Suppressor macrophage treated with lipopolysaccharide for 4 hours (primary cell): Measurements from ENCODE around the gene PIKFYVE.
A peak's percentile ranks its signal among the peaks of the same experiment; 100 is the strongest.
"Not testable (repeated sequence)": the region's sequence is repeated elsewhere in the genome, so short reads cannot be mapped to it uniquely, and the experiment has no call there.

Source experiments
- DNase-seq: peaks from one replicate; pipeline ENCODE4 v3.0.0-alpha.2; 2020

PIKFYVE gene

DNA sequence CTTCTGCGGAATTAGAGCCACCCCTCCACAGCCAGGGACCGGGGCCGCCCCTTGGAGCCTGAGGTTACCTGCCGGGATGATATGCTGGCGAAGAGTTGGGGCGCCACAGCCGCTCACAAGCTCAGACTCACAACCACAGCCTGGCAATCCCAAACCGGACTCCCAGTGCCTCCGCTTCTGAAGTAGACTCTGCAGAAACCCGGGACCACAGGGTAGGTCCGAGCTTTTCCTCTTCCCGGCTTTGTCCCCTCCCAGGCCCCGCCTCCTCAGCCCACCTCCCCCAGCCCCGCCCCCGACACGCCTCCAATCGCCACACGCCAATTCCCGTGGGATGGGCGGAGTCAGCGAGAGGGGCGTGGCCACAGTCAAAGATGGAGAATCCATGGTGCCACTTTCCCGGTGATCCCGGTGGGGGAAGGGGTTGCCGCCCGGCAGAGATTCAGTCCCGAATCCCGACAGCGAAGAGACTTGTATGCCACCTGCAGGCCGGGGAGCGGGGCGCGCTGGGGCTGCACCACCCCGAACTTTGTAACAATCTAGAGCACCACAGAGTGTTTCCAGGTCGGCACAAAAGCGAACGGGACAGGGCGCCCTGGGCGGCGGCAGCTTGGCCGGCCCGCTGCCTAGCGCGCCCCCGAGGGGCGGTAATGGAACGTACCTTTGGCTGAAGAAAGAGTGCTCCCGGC, 11.0 kb upstream of the PIKFYVE start, which contains the start of gene IDH1:
IDH1 (minus strand) TSS at position 201 of the 686 bp plus-strand sequence. CDS start 3,520 bp downstream, outside the sequence.
- peak; percentile 97 for DNase-seq

DNA sequence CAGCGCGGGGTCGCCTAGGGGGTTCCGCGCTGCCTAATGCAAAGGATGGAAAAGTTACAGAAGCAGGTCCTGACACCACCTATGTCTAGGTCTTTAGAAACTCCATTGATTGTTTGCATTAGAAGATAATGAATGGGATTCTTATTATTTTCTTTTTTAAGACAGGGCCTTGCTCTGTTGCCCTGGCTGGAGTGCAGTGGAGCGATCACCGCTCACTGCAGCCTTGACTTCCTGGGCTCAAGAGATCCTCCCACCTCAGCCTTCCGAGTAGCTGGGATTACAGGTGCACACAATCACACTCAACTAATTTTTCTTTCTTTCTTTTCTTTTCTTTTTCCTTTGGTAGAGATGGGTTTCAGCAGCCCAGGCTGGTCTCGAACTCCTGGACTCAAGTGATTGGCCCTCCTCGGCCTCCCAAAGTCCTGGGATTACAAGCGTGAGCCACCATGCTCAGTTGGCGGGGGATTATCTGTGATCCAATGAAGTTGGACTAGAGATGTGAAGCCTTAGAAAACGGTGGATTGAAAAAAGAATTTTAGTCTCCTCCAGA, 10.4 kb upstream of the PIKFYVE start:
- DNase-seq, result no peak

DNA sequence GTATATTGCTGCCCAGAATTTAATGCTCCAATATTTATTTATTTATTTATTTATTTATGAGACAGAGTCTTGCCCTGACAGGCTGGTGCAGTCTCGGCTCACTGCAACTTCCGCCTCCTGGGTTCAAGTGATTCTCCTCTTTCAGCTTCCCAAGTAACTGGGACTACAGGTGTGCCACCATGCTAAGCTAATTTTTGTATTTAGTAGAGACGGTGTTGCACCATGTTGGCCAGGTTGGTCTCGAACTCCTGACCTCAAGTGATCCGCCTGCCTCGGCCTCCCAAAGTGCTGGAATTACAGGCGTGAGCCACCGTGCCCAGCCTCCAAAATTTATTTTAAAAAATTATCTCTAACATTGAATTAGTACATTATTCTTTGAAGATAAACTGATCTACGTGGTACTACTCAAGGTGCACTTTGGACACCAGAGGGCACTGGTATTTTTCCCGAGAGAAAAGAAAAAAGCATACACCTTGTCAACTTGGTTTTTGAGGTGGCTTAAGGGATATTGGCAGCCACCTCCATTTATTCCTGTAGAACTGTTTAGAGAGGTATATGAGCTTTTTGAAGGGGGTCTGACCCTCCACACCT, 9.8 kb upstream of the PIKFYVE start:
- no peak for DNase-seq

DNA sequence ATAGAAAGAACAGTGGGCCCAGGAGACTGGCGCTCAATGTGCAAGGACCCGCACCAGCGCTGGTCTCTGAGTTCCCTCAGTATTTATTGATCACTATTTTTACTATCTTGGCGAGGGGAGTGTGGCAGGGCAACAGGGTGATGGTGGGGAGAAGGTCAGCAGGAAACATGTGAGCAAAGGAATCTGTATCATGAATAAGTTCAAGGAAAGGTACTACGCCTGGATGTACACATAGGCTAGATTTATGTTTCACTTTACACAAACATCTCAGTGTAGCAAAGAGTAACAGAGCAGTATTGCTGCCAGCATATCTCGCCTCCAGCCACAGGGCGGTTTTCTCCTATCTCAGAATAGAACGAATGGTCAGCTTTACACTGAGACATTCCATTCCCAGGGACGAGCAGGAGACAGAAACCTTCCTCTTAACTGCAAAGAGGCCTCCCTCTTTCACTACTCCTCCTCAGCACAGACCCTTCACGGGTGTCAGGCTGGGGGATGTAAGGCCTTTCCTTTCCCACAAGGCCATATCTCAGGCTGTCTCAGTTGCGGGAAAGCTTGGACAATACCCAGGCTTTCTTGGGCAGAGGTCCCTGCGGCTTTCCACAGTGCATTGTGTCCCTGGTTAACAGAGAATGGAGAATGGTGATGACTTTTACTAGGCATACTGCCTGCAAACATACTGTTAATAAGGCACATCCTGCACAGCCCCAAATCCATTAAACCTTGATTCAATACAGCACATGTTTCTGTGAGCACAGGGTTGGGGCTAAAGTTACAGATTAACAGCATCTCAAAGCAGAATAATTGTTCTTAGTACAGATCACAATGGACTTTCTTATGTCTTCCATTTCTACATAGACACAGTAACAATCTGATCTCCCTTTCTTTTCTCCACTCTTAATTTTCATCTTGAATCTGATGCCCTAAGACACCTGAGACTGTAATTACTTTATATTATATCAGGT, 8.9 kb upstream of the PIKFYVE start:
- DNase-seq, result not testable (repeated sequence)

DNA sequence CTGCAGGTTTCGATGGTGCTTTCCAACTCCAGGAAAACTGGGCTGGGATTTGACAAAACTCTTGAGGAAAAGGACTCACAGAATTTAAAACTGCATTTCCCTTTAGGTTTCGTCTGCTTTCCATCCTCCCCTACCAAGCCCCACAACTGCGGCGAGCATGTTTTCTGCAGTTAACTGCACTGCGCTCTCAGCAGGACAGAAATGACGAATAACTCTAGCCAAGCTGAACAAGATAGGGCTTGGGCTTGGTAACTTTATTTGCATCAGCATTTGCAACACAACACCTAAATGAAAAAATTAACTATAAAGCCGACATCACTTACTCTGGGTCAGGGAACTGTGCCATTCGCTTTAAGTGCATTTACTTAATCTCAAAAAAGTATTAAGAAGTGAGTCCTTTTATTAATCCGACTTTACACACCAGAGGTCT, 669 bp upstream of the PIKFYVE start:
- peak; percentile 36 for DNase-seq

DNA sequence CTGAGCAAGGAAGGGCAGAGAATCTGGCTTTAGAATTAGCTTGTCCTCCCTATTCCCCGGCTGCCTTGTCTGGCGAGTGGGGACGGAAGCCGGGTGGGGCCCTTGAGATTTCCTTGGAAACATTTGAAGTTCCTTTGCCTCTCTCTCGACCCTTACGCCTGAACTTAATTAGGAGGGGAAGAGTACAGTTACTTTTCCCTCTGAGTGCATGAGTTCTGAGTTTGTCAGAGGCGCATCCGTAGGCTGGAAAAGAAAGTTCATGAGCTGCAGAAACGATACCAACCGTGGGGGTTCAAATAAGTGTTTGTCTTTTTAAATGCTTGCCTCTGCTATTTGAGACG, 468 bp downstream of the PIKFYVE start:
- no peak for DNase-seq

DNA sequence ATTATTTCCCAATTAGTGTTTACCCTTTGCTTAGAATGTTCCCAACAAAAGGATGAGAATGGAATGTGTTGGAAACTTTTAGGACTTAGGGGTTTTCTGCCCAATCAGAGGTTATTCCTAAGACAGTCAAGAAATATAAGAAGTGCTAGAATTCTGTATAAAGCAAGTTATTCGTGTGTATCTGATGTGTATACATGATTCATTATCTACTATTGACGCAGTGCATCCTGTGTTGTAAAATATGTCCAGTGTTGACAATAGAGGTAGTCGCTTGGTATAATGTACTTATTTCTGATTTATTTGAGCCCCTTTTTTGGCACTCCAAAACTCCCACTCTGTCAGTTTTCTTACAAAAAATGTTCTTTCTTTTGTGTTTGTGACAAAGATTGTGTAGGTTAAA, 881 bp downstream of the PIKFYVE start:
- DNase-seq, result peak; percentile 26

DNA sequence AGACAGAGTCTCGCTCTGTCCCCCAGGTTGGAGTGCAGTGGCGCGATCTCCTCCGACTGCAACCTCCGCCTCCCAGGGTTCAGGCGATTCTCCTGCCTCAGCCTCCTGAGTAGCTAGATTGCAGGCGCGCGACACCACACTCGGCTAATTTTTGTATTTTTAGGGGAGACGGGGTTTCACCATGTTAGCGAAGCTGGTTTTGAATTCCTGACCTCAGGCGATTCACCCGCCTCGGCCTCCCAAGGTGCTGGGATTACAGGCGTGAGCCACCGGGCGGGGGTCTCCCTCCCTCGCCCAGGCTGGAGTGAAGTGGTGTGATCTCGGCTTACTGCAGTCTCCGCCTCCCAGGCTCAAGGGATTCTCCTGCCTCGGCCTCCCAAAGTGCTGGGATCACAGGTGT, 1.5 kb downstream of the PIKFYVE start:
- DNase-seq, result not testable (repeated sequence)

DNA sequence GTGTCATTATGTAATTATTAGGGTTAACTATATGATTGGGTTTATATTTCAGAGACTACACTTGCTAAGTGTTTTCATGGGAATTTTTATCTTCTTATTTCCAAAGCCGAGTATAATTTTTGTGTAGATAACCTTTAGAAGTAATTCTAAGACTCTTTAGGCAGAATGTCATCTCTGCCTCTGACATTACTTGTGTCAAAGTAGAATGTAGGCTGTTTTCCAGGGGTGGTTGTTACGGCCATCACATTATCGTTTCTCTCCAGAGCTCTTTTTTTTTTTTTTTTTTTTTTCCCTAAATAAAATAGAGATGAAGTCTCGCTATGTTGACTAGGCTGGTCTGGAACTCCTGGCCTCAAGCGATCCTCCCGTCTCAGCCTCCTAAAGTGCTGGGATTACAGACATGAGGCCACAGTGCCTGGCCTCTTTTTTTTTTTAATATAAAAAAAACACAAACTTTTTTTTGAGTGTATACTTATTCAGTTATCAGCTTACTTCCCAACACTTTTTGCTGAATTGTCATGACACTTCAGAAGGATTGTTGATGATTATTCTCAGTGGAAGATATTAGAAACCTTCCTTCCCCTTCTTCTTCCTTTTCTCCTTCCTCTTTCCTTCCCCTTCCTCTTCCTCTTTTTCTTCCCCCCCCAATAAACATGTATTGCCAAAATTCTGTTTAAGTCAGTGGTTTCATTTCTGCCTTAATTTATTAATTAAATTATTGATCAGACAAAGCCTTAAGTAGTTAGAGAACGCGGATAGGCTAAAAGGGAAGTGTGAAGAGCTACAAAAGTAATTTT, 2.3 kb downstream of the PIKFYVE start:
- DNase-seq, result peak; percentile 19

DNA sequence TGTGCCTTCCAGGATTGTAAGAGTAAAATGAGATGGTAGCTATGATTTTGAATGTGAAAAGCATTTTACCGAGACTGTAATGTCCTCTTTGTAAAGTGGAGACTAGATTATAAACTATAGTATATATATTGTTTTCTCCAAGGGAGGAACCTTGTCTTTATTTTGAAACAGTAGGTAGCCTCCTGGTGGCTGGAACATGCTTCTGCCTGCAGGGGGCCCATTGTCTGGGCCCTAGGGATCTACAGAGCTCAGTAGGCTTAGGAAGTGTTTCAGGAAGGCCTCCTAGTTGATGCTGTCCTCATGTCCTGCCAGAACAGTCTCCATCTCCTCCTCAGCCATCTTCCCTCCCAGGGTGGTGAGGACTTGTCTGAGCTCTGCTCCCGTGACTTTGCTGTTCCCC, 3.0 kb downstream of the PIKFYVE start:
- no peak for DNase-seq

DNA sequence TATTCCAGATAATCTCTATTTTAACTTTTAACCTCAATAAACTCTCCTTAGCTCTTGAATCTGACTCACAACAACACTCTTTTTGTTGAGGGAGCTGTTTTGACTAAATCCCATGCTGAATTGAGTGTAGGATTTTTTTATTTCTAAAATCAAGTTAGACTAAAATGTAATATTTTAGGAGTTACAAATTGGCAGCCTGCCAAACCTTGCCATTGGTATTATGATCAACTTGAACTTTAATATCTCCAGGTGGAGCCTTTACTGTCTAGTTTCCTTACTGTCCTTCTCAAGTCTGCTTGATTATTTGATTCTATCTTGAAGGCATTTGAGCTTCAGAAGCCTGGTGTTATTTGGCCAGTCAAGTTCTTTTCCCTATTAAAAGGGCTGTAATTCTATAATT, 8.7 kb downstream of the PIKFYVE start:
- DNase-seq, result no peak

DNA sequence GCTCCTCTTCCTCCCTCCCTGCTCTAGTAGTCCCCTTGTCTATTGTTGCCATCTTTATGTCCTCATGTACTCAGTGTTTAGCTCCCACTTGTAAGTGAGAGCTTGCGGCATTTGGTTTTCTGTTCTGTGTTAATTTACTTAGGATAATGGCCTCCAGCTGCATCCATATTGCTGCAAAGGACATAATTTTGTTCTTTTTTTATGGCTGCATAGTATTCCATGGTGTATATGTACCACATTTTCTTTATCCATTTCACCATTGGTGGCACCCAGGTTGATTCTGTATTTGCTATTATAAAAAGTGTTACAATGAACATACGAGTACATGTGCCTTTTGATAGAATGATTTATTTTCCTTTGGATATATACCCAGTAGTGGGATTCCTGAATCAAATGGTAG, 12.5 kb downstream of the PIKFYVE start:
- DNase-seq, result no peak

DNA sequence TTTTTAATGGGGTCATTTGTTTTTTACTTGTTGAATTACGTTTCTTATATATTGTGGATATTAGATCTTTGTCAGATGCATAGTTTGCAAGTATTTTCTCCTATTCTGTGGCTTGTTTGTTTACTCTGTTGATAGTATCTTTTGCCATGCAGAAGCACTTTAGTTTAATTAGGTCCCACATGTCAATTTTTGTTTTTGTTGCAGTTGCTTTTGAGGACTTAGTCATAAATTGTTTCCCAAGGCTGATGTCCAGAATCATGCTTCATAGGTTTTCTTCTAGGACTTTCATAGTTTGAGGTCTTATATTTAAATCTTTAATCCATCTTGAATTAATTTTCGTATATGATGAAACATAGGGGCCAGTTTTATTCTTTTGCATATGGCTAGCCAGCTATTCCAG, 13.2 kb downstream of the PIKFYVE start:
- DNase-seq, result no peak

DNA sequence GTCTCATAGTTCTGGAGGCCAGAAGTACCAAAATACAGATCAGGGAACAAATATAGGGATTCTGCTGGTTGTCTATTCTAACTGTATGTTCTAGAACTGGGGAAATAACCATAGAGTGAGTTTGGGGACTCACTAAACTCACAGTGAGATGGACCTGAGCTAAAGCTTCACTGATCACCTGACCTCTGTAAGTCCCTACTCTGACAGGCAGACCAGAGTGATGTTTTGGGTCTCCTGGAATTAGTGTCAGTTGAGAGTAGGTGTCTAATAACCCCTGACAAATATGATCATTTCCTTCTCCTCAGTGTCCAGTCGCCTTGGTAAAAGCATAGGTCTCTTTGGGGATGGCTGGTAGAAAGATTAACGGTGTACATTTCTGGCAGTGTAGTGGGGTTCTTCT, 14.2 kb downstream of the PIKFYVE start:
- no peak for DNase-seq

DNA sequence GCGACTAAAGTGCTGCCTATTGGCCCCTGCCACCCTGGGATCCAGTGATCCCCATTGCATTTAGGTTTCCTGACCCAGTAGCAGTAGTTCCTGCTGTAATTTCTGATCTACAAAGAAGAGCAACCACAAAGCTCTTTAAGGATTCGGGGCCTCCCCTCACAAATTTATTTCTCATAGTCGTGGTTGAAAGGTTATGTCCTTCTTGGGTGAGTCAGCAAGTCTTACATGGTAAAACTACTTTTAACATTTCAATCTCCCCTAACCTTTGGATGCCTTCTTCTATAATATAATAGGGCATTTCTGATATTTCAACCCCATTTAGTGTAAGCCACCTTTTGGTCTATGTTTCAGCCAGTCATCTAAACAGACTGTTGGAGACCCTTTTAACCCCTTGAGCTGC, 14.9 kb downstream of the PIKFYVE start:
- no peak for DNase-seq

DNA sequence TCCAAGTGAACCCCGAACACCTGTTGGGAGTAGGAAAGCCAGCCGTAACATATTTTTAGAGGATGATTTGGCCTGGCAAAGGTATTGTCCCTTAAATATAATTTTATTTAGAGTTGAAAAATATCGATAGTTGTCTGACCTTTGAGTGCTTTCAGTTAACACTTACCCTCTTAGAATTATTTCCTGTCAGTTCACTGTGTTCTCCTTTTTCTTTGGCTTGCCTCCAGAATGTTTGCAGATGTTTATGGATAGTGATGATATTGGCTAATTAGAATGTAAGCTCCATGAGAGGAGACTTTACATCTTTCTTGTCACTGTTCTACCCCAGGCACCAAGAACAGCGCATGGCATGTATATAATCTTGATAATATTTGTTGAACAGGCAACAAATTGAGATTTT, 19.8 kb downstream of the PIKFYVE start:
- peak; percentile 19 for DNase-seq

DNA sequence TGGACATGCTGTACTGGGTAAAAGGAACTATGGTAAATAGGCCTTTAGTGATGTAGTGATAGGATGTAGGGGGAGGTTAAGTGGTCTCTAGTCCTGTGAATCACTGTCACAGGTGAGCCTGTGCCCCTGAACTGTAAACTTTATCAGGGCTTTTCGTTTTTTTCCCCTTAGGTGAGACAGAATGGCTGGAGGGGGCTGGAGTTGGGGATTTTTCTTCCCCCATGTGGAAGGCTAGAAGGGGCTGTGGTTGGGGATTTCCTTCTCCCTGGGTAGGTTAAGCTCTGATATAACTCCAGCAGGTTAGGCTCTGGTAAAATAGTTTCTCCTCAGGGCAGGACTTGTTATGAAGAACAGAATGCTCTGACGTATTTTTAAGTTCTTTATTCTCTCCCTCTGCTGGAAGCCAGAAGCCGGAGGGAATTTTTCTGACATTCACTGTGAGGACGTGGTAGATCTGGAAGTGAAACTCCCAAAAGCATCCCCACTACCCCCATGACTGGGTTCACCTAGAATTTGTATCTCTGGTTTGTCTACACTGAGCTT, 28.5 kb downstream of the PIKFYVE start:
- peak; percentile 53 for DNase-seq

DNA sequence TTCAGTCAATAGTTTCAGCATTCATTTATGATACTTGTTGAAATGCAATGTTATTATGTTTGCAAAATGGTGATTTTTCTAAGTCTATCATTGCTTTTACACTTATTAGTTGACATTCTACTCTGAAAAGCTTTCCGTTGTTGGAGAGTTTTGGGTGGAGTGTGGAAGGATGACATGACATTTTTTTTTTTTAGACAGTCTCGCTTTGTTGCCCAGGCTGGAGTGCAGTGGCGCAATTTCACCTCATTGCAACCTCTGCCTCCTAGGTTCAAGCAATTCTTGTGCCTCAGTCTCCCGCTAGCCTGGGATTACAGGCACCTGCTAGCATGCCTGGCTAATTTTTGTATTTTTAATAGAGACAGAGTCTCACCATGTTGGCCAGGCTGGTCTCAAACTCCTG, 29.8 kb downstream of the PIKFYVE start:
- DNase-seq, result no peak

DNA sequence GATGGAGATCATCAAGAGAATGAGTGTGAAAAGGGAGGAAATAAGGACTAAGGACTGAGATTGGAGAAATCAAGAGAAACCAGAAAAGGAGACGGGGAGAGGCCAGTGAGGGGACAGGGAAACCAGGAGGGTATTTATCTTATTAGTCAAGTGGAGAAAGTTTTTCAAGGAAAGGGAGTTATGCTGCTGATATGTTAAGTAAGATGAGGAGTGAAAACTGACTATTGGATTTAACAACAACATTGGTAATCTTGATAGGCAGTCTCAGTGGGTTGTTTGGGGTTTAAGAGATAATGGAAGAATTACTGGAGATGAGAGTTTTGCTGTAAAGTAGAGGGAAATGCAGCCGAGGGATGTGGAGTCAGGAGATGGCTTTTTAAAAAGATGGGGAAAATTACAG, 30.6 kb downstream of the PIKFYVE start:
- DNase-seq, result no peak

DNA sequence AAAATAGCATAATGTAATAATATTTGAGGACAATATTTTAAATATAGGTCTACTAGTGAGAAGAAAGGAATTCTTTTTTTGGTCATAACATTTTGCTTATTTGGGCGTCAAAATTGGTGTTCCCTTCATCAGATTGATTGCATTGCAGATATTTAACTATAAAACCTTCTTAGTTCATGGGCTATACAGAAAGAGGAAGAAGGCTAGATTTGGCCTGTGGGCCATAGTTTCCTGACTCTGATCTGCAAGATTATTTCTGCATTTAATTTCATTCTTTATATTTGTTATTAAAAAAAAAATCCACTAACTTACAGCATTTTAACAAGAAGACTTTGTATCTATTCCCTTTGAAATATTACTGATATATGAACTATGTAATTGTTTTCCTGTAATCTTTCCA, 31.9 kb downstream of the PIKFYVE start:
- DNase-seq, result no peak

DNA sequence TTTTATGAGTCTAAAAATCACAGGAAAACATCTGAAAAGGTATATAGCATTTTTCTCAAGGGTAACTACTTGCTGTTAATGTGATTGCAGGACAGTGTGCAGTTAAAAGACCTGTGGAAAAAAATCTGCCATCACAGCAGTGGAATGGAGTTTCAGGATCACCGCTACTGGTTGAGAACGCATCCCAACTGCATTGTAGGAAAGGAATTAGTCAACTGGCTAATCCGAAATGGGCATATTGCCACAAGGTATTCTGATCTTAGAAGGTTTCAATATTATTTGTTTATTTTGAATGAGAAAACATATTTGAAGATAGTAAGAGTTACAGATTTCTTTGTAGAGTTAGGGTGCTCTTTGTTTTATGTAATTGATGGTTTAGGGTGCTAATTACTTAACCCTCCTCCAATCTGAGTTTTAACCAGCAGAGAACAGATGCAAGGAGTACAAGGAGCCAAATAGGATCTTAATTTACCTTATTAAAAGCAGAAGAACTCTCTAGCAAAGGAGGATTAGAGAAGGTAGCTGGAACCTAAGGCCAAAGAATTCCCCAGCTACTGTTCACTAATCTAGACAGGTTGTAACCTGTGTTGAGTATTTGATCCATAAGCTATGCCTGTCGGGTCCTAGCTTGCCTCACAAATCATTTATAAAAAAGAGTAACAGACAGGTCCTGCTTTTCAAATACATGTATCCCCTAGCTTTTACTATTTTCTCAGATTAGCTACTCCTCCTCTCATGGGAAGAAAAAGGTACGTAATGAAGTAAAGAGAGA, 35.0 kb downstream of the PIKFYVE start:
- no peak for DNase-seq

DNA sequence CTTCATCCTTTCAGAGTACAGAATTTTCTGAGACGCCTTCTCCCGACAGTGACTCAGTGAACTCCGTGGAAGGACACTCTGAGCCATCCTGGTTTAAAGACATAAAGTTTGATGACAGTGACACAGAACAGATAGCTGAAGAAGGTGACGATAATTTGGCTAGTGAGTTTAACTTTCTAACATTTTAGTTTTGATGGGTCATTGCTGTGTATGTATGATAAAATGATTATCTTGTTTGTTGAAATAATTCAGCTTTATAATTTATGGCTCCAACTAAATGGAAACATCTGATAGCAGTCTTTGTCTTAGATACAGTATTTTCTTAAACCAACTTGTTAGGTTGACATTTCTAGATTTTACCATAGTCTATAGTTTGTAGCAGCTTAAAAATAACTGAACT, 38.1 kb downstream of the PIKFYVE start:
- no peak for DNase-seq
